Hepatocyte (in vitro differentiated cells): Measurements from ENCODE around the gene NDUFAF8. TPM values are rescaled to one million over a fixed set of nuclear protein-coding genes. Genes with fewer than 3 reads are reported as not detected.

Source experiments
- DNase-seq: peaks from one replicate; pipeline ENCODE4 v3.0.0-alpha.2; 2016; ENCODE audit warnings: low spot score
- H2AFZ ChIP-seq: fragments of 200-600 bp; sonication (generic); 2 replicates; pipeline ENCODE4 v1.6.0; 2016; ENCODE audit warnings: antibody characterized with exemption, mild to moderate bottlenecking
- H3K27ac ChIP-seq: fragments of 200-600 bp; sonication (generic); 2 replicates; pipeline ENCODE4 v1.5.1; 2016; ENCODE audit warnings: mild to moderate bottlenecking
- H3K27me3 ChIP-seq: fragments of 200-600 bp; sonication (generic); 2 replicates; pipeline ENCODE4 v1.6.1; 2016
- H3K36me3 ChIP-seq: fragments of 200-600 bp; sonication (generic); replicated peaks from 2 replicates; pipeline ENCODE4 v1.5.1; 2016; ENCODE audit warnings: low read depth; ENCODE audit not compliant: insufficient read depth
- H3K4me1 ChIP-seq: fragments of 200-600 bp; sonication (generic); 2 replicates; pipeline ENCODE4 v1.5.1; 2016; ENCODE audit warnings: mild to moderate bottlenecking, moderate library complexity; ENCODE audit not compliant: insufficient read depth
- H3K4me2 ChIP-seq: fragments of 200-600 bp; sonication (generic); 2 replicates; pipeline ENCODE4 v1.6.0; 2016
- H3K4me3 ChIP-seq: fragments of 200-600 bp; sonication (generic); 2 replicates; pipeline ENCODE4 v1.5.1; 2016; ENCODE audit warnings: mild to moderate bottlenecking
- H3K79me2 ChIP-seq: fragments of 200-600 bp; sonication (generic); 2 replicates; pipeline ENCODE4 v1.6.0; 2017; ENCODE audit warnings: mild to moderate bottlenecking
- H3K9me2 ChIP-seq: fragments of 200-600 bp; sonication (generic); replicated peaks from 2 replicates; pipeline ENCODE4 v1.6.0; 2017; ENCODE audit warnings: mild to moderate bottlenecking; ENCODE audit not compliant: insufficient read depth
- H3K9me3 ChIP-seq: fragments of 200-600 bp; sonication (generic); 2 replicates; pipeline ENCODE4 v1.5.1; 2016; ENCODE audit warnings: low read depth, mild to moderate bottlenecking
- H4K20me1 ChIP-seq: fragments of 200-600 bp; sonication (generic); 2 replicates; pipeline ENCODE4 v1.6.0; 2016; ENCODE audit warnings: mild to moderate bottlenecking; ENCODE audit not compliant: insufficient read depth, poor library complexity, severe bottlenecking
- EZH2 ChIP-seq: fragments of 200-600 bp; sonication (generic); IDR thresholded peaks from 2 replicates; pipeline ENCODE4 v1.6.1; 2016; ENCODE audit warnings: antibody characterized with exemption, mild to moderate bottlenecking, borderline replicate concordance
- EZH2phosphoT487 ChIP-seq: fragments of 200-600 bp; sonication (generic); IDR thresholded peaks from one replicate; pipeline ENCODE4 v1.6.1; 2018; ENCODE audit warnings: antibody characterized with exemption, mild to moderate bottlenecking, low read depth, moderate library complexity; ENCODE audit not compliant: unreplicated experiment, severe bottlenecking
- WGBS: methylation state at CpG from one replicate; pipeline ENCODE4 v1.1.6; 2016; ENCODE audit warnings: low lambda C conversion rate; ENCODE audit errors: missing lambda C conversion rate; 5-methylcytosine and 5-hydroxymethylcytosine counted together
- polyA plus RNA-seq: library from polyadenylated mRNA; unstranded; fragments of >200 nt; fragmentation: Nextera tagmentation; extraction: Ambion mirVana; gene quantifications from 2 replicates; pipeline ENCODE4 v1.2.1, GENCODE V29; 2016
- total RNA-seq: library from RNA; depleted of rRNA; stranded (reverse); fragments of >200 nt; gene quantifications from 2 replicates; pipeline ENCODE4 v1.2.3, GENCODE V29; 2014
- TF ChIP-seq, protein P1 (sequence below): fragments of 200-600 bp; sonication (generic); IDR thresholded peaks from 2 replicates; pipeline ENCODE4 v1.5.1; 2016; ENCODE audit warnings: antibody characterized with exemption, mild to moderate bottlenecking; ENCODE audit not compliant: poor library complexity

The NDUFAF8 gene
- total and polyA plus RNA-seq, 2 experiments from 2014 or later = 25.8 to 99.8 TPM

DNA sequence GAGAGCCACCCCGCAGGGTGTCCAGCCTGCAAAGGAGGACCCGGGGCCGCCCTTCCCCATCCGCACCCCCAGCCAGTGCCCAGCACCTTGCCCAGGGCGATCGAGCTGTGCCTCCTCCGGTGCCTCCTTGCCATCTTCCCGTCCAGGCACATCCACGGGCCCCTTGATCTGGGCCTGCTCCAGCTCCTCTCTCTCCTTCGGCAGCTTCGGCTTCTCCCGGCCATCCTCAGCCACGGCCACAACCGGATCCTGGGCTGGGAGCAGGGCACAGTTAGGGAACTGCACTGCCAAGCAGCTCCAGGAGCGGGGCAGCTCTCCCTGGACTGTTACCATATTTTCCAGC lies 13.8 kb downstream of the NDUFAF8 start:
- H4K20me1 ChIP-seq = peaks cover under 1% of the 10 kb centered on the region
- no peak overlapping the region for H3K27ac ChIP-seq
- H3K36me3 ChIP-seq = no peaks in the 10 kb centered on the region
- TF ChIP-seq EZH2 (no peak), EZH2phosphoT487 (no peak)
- TF ChIP-seq, protein P1, sequence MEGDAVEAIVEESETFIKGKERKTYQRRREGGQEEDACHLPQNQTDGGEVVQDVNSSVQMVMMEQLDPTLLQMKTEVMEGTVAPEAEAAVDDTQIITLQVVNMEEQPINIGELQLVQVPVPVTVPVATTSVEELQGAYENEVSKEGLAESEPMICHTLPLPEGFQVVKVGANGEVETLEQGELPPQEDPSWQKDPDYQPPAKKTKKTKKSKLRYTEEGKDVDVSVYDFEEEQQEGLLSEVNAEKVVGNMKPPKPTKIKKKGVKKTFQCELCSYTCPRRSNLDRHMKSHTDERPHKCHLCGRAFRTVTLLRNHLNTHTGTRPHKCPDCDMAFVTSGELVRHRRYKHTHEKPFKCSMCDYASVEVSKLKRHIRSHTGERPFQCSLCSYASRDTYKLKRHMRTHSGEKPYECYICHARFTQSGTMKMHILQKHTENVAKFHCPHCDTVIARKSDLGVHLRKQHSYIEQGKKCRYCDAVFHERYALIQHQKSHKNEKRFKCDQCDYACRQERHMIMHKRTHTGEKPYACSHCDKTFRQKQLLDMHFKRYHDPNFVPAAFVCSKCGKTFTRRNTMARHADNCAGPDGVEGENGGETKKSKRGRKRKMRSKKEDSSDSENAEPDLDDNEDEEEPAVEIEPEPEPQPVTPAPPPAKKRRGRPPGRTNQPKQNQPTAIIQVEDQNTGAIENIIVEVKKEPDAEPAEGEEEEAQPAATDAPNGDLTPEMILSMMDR = no peak
- H3K4me2 ChIP-seq = no peak overlapping the region
- H3K4me1 ChIP-seq = peaks cover 12% of the 10 kb centered on the region
- DNase-seq = no peak
- peaks cover 6% of the 10 kb centered on the region for H3K79me2 ChIP-seq
- no peak overlapping the region for H3K4me3 ChIP-seq
- WGBS = 88% methylated on average over 15 of the region's 15 CpGs
- H3K9me2 ChIP-seq = no peaks in the 10 kb centered on the region
- H3K9me3 ChIP-seq = no peaks in the 10 kb centered on the region
- no peaks in the 10 kb centered on the region for H3K27me3 ChIP-seq
- H2AFZ ChIP-seq = no peak overlapping the region

- Histone ChIP-seq H3K27ac (no peak overlapping the region), H3K36me3 (no peaks in the 10 kb centered on the region)
- TF ChIP-seq, protein P1 = peak; percentile 66
- TF ChIP-seq EZH2 = no peak
- TF ChIP-seq EZH2phosphoT487 = no peak
Measured at GRCh38 chr17:81253358-81254131, 14.4 kb downstream of the NDUFAF8 start.

GRCh38 chr17:81254955-81255717 lies 16.0 kb downstream of the NDUFAF8 start:
- H3K79me2 ChIP-seq = peaks cover 6% of the 10 kb centered on the region
- H3K27ac ChIP-seq = peak overlapping the region; percentile 47
- H2AFZ ChIP-seq = no peak overlapping the region
- no peaks in the 10 kb centered on the region for H3K36me3 ChIP-seq
- peak overlapping the region; percentile 69 for H3K4me2 ChIP-seq
- H4K20me1 ChIP-seq = peaks cover 2% of the 10 kb centered on the region
- DNase-seq = peak; percentile 89
- H3K9me3 ChIP-seq = no peaks in the 10 kb centered on the region
- no peak overlapping the region for H3K4me3 ChIP-seq
- TF ChIP-seq EZH2phosphoT487 (no peak), EZH2 (no peak)
- TF ChIP-seq, protein P1 = peak; percentile 57
- no peaks in the 10 kb centered on the region for H3K27me3 ChIP-seq
- 44% methylated on average over 35 of the region's 35 CpGs for WGBS
- H3K4me1 ChIP-seq = peaks cover 12% of the 10 kb centered on the region
- no peaks in the 10 kb centered on the region for H3K9me2 ChIP-seq

More at GRCh38 chr17:81253358-81254131, 14.4 kb downstream of the NDUFAF8 start:
- peaks cover 2% of the 10 kb centered on the region for H4K20me1 ChIP-seq
- peaks cover 12% of the 10 kb centered on the region for H3K4me1 ChIP-seq
- no peaks in the 10 kb centered on the region for H3K9me3 ChIP-seq
- no peaks in the 10 kb centered on the region for H3K27me3 ChIP-seq
- no peaks in the 10 kb centered on the region for H3K9me2 ChIP-seq
- H3K4me2 ChIP-seq = no peak overlapping the region
- DNase-seq = peak; percentile 44
- 66% methylated on average over 19 of the region's 19 CpGs for WGBS
- no peak overlapping the region for H3K4me3 ChIP-seq
- H3K79me2 ChIP-seq = peaks cover 6% of the 10 kb centered on the region
- no peak overlapping the region for H2AFZ ChIP-seq
